ENCODE data around the gene ABCA13. TPM values are rescaled to one million over a fixed set of nuclear protein-coding genes. Genes with fewer than 3 reads are reported as not detected.
"Not testable (repeated sequence)": the region's sequence is repeated elsewhere in the genome, so short reads cannot be mapped to it uniquely, and the experiment has no call there.

Gene ABCA13
- 3.8 and 4.1 TPM in 2 replicates for total RNA-seq (2014; rRNA removed; shearing (Covaris generic))
- polyA plus RNA-seq (2015; cell fraction: cytosol; rRNA removed), result 1.1 and 1.2 TPM in 2 replicates
- 7.7 and 12.4 TPM in 2 replicates for polyA plus RNA-seq (2015; cell fraction: nucleus; rRNA removed)

DNA sequence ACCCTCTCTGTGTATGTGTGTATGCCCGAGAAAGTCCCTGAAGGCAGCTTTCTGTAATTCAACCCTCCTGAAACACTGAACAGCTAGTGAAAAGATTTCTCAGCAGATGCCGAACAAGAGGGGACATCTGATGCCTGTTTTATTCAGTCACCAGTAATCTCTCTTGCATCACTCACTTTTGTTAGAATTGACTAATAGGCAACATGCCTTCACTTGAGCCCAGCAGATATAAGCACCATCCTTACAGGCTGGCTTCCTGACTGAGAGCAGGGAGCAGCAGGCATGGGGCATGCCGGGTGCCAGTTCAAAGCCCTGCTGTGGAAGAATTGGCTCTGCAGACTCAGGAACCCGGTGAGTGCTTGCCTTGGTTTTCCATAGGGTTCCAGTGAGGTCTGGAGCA lies at the start of gene ABCA13:
TSS of gene ABCA13 (plus strand) at position 257 of the 400 bp plus-strand sequence. CDS start at position 283, 26 bp downstream.
- DNase-seq (ENCODE audit: low read depth, low spot score), result no peak
- in situ Hi-C loops (cut with HindIII; ENCODE audit: low pct_unique_long_range_greater_than_20kb, low sequenced_read_pairs), result no loop called here

DNA sequence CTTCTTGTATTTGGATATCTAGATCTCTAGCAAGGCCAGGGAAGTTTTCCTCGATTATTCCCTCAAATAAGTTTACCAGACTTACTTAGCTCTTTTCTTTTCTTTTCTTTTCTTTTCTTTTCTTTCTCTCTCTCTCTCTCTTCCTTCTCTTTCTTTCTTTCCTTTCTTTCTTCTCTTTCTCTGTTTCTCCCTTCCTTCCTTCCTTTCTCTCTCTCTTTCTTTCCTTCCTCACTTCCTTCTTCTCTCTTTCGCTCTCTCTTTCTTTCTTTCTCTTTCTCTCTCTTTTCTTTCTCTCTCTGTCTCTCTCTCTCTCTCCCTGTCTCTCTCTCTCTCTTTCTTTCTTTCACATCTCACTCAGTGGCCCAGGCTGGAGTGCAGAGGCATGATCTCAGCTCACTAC lies 45.2 kb upstream of the ABCA13 start:
- in situ Hi-C loops (cut with HindIII; ENCODE audit: low pct_unique_long_range_greater_than_20kb, low sequenced_read_pairs), result no loop called here
- no peak for DNase-seq (ENCODE audit: low read depth, low spot score)

GRCh38 chr7:48130658-48131108 lies 40.6 kb upstream of the ABCA13 start:
- in situ Hi-C loops (cut with HindIII; ENCODE audit: low pct_unique_long_range_greater_than_20kb, low sequenced_read_pairs), result no loop called here
- DNase-seq (ENCODE audit: low read depth, low spot score), result no peak

DNA sequence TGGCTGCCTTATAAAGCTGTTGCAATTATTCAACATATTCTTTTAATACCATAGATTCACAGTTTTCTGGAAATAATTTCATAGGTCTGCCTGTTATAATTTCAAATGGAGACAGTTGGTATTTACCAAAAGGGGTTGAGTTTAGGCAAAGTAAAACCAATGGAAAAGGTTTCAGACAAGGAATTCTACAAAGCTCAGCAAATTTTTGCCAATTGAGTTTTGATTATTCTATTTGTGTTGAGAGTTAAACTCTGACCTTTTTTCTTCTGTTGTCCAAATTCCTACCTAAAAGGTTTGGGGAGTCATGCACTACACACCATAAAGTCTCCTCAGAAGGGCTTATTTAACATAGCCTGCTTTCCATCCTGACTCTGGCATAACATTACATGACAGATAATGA lies 38.5 kb upstream of the ABCA13 start:
- in situ Hi-C loops (cut with HindIII; ENCODE audit: low pct_unique_long_range_greater_than_20kb, low sequenced_read_pairs), result no loop called here
- no peak for DNase-seq (ENCODE audit: low read depth, low spot score)

- peak; percentile 84 for DNase-seq (ENCODE audit: low read depth, low spot score)
- in situ Hi-C loops (cut with HindIII; ENCODE audit: low pct_unique_long_range_greater_than_20kb, low sequenced_read_pairs), result no loop called here
These were observed 31.8 kb upstream of the ABCA13 start for GRCh38 chr7:48139459-48139858.

- in situ Hi-C loops (cut with HindIII; ENCODE audit: low pct_unique_long_range_greater_than_20kb, low sequenced_read_pairs), result no loop called here
- peak; percentile 32 for DNase-seq (ENCODE audit: low read depth, low spot score)
These were observed 31.1 kb upstream of the ABCA13 start for GRCh38 chr7:48140001-48140681.

- in situ Hi-C loops (cut with HindIII; ENCODE audit: low pct_unique_long_range_greater_than_20kb, low sequenced_read_pairs), result no loop called here
- no peak for DNase-seq (ENCODE audit: low read depth, low spot score)
These were observed 29.7 kb upstream of the ABCA13 start for GRCh38 chr7:48141521-48141920.

DNA sequence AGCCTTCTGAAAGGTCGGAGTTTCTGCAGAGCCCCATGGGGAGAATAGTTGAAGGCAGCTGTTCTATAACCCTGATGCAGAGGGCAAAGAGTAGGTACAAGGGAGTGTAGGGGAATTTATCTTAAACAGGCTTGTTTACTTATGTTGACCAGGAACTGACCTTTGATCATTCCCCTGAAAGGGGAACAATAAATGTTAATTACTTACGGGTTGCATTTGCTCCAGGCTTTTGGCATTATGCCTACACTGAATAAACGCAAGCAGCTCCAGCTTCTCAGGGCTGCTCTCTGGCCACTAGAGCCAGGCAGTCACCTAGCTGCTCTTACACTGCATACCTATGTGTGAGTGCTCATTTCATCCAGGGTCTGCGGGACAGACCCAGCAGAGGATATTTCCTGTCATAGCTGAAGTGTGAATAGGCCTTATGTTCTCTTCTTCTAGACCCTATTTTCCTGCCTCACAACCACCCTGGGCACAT lies 26.9 kb upstream of the ABCA13 start:
- in situ Hi-C loops (cut with HindIII; ENCODE audit: low pct_unique_long_range_greater_than_20kb, low sequenced_read_pairs), result no loop called here
- DNase-seq (ENCODE audit: low read depth, low spot score), result peak; percentile 13

DNA sequence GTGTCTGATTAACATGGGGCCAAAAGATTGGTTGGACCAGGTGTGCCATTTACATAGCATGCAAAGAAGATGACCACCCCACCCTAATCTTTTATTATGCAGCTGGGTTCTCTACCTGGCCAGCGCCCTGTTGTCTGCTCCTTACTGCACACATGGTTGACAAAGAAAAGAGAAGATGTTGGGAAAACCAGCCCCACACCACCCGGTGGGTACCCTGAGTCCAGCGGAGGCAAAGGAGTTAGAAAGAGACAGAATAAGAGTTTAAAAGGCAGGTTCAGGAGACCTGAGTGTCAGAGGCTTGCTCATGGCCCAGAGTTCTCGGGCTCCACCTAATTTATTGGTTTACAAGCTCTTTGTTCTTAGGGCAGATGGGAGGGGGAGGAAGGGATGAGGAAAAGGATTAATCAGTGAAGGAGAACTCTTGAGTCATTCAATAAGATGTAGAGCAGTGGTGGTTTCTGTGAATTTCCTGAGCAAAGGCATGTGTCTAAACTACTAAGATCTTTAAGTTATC lies 24.1 kb upstream of the ABCA13 start:
- no peak for DNase-seq (ENCODE audit: low read depth, low spot score)
- in situ Hi-C loops (cut with HindIII; ENCODE audit: low pct_unique_long_range_greater_than_20kb, low sequenced_read_pairs), result no loop called here

DNA sequence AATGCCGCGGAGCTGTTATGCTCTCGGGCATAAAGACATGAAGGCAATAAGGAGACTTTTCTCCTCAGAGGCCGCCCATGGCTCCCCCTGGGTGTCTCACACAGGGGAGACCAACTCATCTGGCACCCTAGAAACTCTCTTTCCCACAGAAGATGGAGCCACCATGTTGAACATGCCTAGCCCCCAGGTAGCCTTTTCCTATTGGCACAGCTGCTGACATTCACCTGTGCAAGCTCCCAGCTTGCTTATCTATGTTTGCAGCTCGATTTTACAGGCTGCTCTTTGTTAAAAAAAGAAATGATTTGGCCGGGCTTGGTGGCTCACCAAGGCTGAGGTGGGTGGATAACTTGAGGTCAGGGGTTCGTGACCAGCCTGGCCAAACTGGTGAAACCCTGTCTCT lies 23.6 kb upstream of the ABCA13 start:
- in situ Hi-C loops (cut with HindIII; ENCODE audit: low pct_unique_long_range_greater_than_20kb, low sequenced_read_pairs), result not testable (repeated sequence)

DNA sequence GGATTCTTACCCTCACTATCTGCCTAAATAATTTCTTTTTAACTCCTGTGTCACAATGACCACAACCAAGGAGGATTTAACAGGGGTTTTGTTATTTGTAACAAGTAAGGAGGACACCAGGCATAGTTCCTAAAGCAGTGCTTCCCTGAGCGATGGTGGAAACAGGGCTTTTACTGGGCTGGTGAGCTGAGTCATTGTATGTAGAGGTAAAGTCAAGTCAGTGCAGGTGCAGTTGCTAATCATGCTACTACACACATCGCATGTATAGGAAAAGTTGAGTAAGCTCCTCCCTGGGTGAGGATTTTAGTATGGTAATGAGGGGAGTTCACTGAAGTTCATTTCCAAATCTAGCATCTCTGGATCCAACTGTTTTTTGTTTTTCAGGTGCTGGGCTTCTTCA lies 22.9 kb upstream of the ABCA13 start:
- no peak for DNase-seq (ENCODE audit: low read depth, low spot score)
- in situ Hi-C loops (cut with HindIII; ENCODE audit: low pct_unique_long_range_greater_than_20kb, low sequenced_read_pairs), result no loop called here

More for the DNA sequence above, 23.6 kb upstream of the ABCA13 start:
- not testable (repeated sequence) for DNase-seq (ENCODE audit: low read depth, low spot score)

GRCh38 chr7:48149058-48149457 lies 22.2 kb upstream of the ABCA13 start:
- no peak for DNase-seq (ENCODE audit: low read depth, low spot score)
- in situ Hi-C loops (cut with HindIII; ENCODE audit: low pct_unique_long_range_greater_than_20kb, low sequenced_read_pairs), result no loop called here

DNA sequence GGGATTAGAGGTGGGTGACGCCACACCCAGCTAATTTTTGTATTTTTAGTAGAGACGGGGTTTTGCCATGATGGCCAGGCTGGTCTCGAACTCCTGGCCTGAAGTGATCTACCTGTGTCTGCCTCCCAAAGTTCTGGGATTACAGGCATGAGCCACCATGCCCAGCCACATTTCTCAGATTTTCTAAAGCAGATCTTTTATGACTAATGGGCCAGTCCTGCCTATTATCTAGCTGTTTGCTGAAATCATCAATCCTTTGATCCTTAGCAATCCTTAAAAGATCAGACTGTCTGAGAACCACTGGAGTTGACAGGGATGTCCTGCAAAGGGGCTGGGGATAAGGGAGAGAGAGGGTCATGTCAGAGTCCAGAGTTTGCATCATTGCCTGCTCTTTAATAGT lies 21.2 kb upstream of the ABCA13 start:
- no peak for DNase-seq (ENCODE audit: low read depth, low spot score)
- in situ Hi-C loops (cut with HindIII; ENCODE audit: low pct_unique_long_range_greater_than_20kb, low sequenced_read_pairs), result no loop called here

DNA sequence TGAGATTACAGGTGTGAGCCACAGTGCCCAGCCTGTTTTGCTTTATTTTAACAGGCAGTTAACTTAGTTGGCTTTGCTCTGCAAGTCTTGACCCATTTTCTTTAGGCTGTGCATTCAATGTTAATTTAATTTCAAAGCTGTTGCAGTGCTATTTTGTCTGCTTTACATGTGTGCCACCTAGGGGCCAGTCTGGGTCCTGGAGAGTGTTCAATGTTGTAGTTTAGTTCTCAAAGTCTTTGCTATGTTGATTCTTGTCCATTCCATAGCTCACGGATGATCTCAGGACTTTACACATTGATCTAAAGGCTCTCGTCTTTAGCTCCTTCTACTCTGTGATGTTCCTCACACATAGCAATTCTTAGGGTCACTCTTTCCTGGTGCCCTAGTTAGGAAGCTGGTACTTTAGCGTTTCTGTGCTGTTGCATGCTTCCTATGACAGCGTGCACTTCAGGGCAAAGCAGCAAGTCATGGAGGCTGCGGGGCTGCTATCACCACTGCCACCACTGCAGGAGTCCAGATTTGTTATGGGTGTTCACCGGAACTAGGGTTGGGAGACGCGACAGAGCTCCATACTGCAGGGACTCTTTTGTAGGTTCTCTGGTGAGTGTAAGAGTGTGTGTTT lies 16.4 kb upstream of the ABCA13 start:
- in situ Hi-C loops (cut with HindIII; ENCODE audit: low pct_unique_long_range_greater_than_20kb, low sequenced_read_pairs), result no loop called here

GRCh38 chr7:48158404-48158803 lies 12.9 kb upstream of the ABCA13 start:
- DNase-seq (ENCODE audit: low read depth, low spot score), result no peak
- in situ Hi-C loops (cut with HindIII; ENCODE audit: low pct_unique_long_range_greater_than_20kb, low sequenced_read_pairs), result no loop called here

More for the DNA sequence above, 16.4 kb upstream of the ABCA13 start:
- peak; percentile 90 for DNase-seq (ENCODE audit: low read depth, low spot score)

DNA sequence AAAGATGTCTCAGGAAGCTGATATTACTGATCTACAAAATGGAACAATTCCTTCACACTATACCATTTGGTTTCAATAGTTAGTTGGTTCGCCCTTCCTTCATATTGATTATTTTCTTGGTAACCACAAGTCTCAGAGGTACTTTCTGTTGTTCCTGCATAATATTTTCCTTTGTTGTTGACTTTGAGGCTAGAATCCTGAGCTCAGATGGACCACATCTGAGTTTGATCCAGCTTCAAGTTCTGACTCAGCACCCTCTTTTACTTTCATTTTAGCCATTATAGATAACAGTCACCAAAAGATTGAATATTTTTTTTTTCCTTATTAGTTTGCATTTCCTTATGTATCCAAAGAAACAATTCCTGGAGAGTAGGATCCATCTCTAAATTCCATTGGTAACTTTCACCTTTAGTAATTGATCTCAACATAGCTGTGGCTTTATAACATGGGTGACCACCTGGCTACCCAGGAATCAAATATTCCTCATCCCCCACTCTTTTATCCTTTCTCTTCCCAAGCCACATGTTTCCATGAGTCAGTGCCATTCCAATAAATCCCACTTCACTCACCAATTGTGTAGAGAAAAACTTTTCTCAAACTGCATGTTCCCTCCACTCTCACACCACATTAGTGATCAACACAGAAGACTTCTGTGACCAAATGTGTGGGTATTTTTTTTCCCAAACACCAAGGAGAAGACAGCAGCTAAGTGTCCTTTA lies 9.7 kb upstream of the ABCA13 start:
- no peak for DNase-seq (ENCODE audit: low read depth, low spot score)
- in situ Hi-C loops (cut with HindIII; ENCODE audit: low pct_unique_long_range_greater_than_20kb, low sequenced_read_pairs), result no loop called here

GRCh38 chr7:48165157-48165556 lies 6.1 kb upstream of the ABCA13 start:
- in situ Hi-C loops (cut with HindIII; ENCODE audit: low pct_unique_long_range_greater_than_20kb, low sequenced_read_pairs), result no loop called here
- DNase-seq (ENCODE audit: low read depth, low spot score), result no peak

- DNase-seq (ENCODE audit: low read depth, low spot score), result peak; percentile 73
- in situ Hi-C loops (cut with HindIII; ENCODE audit: low pct_unique_long_range_greater_than_20kb, low sequenced_read_pairs), result no loop called here
These were observed 3.1 kb upstream of the ABCA13 start for GRCh38 chr7:48168159-48168558.
